HepG2 (cell line): Measurements from ENCODE around the gene RASSF7. TPM values are rescaled to one million over a fixed set of nuclear protein-coding genes. Genes with fewer than 3 reads are reported as not detected.
A peak's percentile ranks its signal among the peaks of the same experiment; 100 is the strongest.

ENCODE experiments used
- CBX2 ChIP-seq, 2 experiments: fragments of 200-600 bp in 1 of 2; sonication (generic); formaldehyde crosslinking in 1 of 2; IDR thresholded peaks; 2 replicates each; pipeline versions ENCODE4 v1.7.0 to v1.8.1; 2018 to 2022; ENCODE audit warnings: low read depth in 2 of 2, low read length in 1 of 2, mild to moderate bottlenecking in 1 of 2, missing genetic modification reagents in 1 of 2
- DPF2 ChIP-seq: sonication (generic); formaldehyde crosslinking; IDR thresholded peaks from 2 replicates; pipeline ENCODE4 v1.4.0; 2020; ENCODE audit warnings: mild to moderate bottlenecking, low read depth, missing genetic modification reagents, borderline replicate concordance
- FOXA3 ChIP-seq: IDR thresholded peaks from 2 replicates; pipeline ENCODE4 v1.6.1; 2016; ENCODE audit warnings: missing genetic modification reagents, missing compliant biosample characterization
- GATA4 ChIP-seq: sonication (generic); IDR thresholded peaks from 2 replicates; pipeline ENCODE4 v1.6.1; 2016; ENCODE audit warnings: antibody characterized with exemption, low read depth, borderline replicate concordance
- JUNB ChIP-seq: sonication (generic); formaldehyde crosslinking; IDR thresholded peaks from 2 replicates; pipeline ENCODE4 v1.8.0; 2022; ENCODE audit warnings: missing genetic modification reagents, mild to moderate bottlenecking, borderline replicate concordance
- TP53 ChIP-seq: sonication (generic); formaldehyde crosslinking; conservative IDR thresholded peaks from 2 replicates; pipeline ENCODE4 v1.4.0; 2020; ENCODE audit warnings: missing genetic modification reagents
- YEATS2 ChIP-seq: sonication (generic); formaldehyde crosslinking; IDR thresholded peaks from 2 replicates; pipeline ENCODE4 v1.4.0; 2020; ENCODE audit warnings: missing genetic modification reagents, borderline replicate concordance
- ZNF234 ChIP-seq: sonication (generic); formaldehyde crosslinking; conservative IDR thresholded peaks from 2 replicates; pipeline ENCODE4 v1.5.1; 2020; ENCODE audit warnings: mild to moderate bottlenecking, missing genetic modification reagents
- ZNF333 ChIP-seq: sonication (generic); formaldehyde crosslinking; IDR thresholded peaks from 2 replicates; pipeline ENCODE4 v1.4.0; 2020; ENCODE audit warnings: mild to moderate bottlenecking, missing genetic modification reagents, borderline replicate concordance
- ZNF615 ChIP-seq: sonication (generic); formaldehyde crosslinking; IDR thresholded peaks from 2 replicates; pipeline ENCODE4 v1.5.0; 2020; ENCODE audit warnings: mild to moderate bottlenecking, missing genetic modification reagents, borderline replicate concordance
- ZNF629 ChIP-seq: sonication (generic); formaldehyde crosslinking; conservative IDR thresholded peaks from 2 replicates; pipeline ENCODE4 v1.5.0; 2020; ENCODE audit warnings: missing genetic modification reagents
- polyA plus RNA-seq, 8 experiments: library from polyadenylated mRNA; depleted of rRNA in 3 of 8; stranded (reverse) in 7 of 8; unstranded in 1 of 8; fragments of >200 nt; fragmentation: Illumina TruSeq in 4 of 8; extraction: Trizol in 4 of 8; gene quantifications; 2 replicates each; pipeline versions ENCODE4 v1.2.1 to v1.2.3, GENCODE V29; 2011 to 2016; ENCODE audit warnings: low read depth in 4 of 8, missing spikeins in 1 of 8, mixed read lengths in 1 of 8; ENCODE audit not compliant: insufficient read depth in 1 of 8
- total RNA-seq, 5 experiments: library from RNA; depleted of rRNA; stranded (reverse); fragments of >200 nt; fragmentation: Illumina TruSeq; extraction: Trizol; gene quantifications; 2 replicates each; pipeline ENCODE4 v1.2.3, GENCODE V29; 2016; ENCODE audit warnings: low read depth in 1 of 5
- TF ChIP-seq, protein P1 (sequence below): sonication (generic); formaldehyde crosslinking; conservative IDR thresholded peaks from 2 replicates; pipeline ENCODE4 v1.8.1; 2023; ENCODE audit warnings: missing genetic modification reagents
- TF ChIP-seq, protein P2 (sequence below): sonication (generic); formaldehyde crosslinking; IDR thresholded peaks from 2 replicates; pipeline ENCODE4 v1.4.0; 2020; ENCODE audit warnings: missing genetic modification reagents, mild to moderate bottlenecking, borderline replicate concordance
- TF ChIP-seq, protein P3 (sequence below): sonication (generic); formaldehyde crosslinking; IDR thresholded peaks from 2 replicates; pipeline ENCODE4 v1.8.0; 2022; ENCODE audit warnings: mild to moderate bottlenecking, missing genetic modification reagents
- TF ChIP-seq, protein P4 (sequence below): sonication (generic); formaldehyde crosslinking; IDR thresholded peaks from 2 replicates; pipeline ENCODE4 v1.9.0; 2021; ENCODE audit warnings: missing genetic modification reagents, borderline replicate concordance
- TF ChIP-seq, protein P5 (sequence below): sonication (generic); formaldehyde crosslinking; IDR thresholded peaks from 2 replicates; pipeline ENCODE4 v1.4.0; 2020; ENCODE audit warnings: mild to moderate bottlenecking, missing genetic modification reagents

The RASSF7 gene
- total and polyA plus RNA-seq, 2 of the 13 experiments (the other 11 are each of a cell fraction or from before 2014, with no cell fraction given) = 20.2 to 28.6 TPM

DNA sequence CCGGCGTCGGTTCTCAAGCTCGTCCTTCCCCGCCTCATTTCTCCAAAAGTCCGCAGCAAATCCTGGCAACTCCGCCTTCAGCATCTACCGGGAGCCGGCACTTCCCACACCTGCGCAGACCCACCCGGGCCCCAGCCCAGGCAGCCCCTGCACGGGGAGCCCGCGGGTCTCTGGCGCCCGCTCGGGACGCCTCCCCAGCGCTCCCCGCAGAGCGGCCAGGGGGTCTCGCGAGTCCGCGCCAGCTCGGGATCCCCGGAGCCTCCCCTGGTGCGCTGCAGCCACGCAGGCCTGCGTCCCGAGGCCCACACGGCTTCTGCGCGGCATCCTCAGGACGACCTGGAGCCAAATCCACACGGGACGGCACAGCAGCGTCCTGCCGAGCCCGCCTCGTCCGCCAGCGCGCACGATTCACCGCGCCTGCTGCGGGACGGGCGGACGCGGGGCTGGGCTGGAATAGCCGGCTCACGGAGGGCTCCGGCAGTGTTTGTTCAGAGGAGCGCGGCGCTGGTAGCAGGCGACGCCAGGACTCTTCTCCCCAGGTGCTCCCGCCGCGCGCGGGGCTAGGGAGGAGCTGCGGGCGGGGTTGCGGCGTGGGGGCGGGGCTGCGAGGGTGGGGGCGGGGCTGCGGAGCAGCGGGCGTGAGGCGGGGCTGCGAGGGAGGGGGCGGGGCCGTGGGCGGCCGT, 14.7 kb downstream of the RASSF7 start (continued):
- TF ChIP-seq, protein P1, sequence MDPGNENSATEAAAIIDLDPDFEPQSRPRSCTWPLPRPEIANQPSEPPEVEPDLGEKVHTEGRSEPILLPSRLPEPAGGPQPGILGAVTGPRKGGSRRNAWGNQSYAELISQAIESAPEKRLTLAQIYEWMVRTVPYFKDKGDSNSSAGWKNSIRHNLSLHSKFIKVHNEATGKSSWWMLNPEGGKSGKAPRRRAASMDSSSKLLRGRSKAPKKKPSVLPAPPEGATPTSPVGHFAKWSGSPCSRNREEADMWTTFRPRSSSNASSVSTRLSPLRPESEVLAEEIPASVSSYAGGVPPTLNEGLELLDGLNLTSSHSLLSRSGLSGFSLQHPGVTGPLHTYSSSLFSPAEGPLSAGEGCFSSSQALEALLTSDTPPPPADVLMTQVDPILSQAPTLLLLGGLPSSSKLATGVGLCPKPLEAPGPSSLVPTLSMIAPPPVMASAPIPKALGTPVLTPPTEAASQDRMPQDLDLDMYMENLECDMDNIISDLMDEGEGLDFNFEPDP (CRISPR knock-in tag) = no peak
- peak; percentile 88; the same call in 1 of the 2 replicates for TF ChIP-seq ZNF333 (CRISPR knock-in tag)
- no peak for TF ChIP-seq JUNB (CRISPR knock-in tag)
- no peak for TF ChIP-seq YEATS2 (CRISPR knock-in tag)
- TF ChIP-seq FOXA3 = no peak
- TF ChIP-seq ZNF234 (CRISPR knock-in tag) = no peak
- TF ChIP-seq, protein P2, sequence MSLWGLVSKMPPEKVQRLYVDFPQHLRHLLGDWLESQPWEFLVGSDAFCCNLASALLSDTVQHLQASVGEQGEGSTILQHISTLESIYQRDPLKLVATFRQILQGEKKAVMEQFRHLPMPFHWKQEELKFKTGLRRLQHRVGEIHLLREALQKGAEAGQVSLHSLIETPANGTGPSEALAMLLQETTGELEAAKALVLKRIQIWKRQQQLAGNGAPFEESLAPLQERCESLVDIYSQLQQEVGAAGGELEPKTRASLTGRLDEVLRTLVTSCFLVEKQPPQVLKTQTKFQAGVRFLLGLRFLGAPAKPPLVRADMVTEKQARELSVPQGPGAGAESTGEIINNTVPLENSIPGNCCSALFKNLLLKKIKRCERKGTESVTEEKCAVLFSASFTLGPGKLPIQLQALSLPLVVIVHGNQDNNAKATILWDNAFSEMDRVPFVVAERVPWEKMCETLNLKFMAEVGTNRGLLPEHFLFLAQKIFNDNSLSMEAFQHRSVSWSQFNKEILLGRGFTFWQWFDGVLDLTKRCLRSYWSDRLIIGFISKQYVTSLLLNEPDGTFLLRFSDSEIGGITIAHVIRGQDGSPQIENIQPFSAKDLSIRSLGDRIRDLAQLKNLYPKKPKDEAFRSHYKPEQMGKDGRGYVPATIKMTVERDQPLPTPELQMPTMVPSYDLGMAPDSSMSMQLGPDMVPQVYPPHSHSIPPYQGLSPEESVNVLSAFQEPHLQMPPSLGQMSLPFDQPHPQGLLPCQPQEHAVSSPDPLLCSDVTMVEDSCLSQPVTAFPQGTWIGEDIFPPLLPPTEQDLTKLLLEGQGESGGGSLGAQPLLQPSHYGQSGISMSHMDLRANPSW (CRISPR knock-in tag) = no peak
- TF ChIP-seq, protein P3, sequence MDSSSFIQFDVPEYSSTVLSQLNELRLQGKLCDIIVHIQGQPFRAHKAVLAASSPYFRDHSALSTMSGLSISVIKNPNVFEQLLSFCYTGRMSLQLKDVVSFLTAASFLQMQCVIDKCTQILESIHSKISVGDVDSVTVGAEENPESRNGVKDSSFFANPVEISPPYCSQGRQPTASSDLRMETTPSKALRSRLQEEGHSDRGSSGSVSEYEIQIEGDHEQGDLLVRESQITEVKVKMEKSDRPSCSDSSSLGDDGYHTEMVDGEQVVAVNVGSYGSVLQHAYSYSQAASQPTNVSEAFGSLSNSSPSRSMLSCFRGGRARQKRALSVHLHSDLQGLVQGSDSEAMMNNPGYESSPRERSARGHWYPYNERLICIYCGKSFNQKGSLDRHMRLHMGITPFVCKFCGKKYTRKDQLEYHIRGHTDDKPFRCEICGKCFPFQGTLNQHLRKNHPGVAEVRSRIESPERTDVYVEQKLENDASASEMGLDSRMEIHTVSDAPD (CRISPR knock-in tag) = no peak
- no peak for TF ChIP-seq DPF2 (CRISPR knock-in tag)
- TF ChIP-seq ZNF615 (CRISPR knock-in tag) = no peak
- TF ChIP-seq, protein P4, sequence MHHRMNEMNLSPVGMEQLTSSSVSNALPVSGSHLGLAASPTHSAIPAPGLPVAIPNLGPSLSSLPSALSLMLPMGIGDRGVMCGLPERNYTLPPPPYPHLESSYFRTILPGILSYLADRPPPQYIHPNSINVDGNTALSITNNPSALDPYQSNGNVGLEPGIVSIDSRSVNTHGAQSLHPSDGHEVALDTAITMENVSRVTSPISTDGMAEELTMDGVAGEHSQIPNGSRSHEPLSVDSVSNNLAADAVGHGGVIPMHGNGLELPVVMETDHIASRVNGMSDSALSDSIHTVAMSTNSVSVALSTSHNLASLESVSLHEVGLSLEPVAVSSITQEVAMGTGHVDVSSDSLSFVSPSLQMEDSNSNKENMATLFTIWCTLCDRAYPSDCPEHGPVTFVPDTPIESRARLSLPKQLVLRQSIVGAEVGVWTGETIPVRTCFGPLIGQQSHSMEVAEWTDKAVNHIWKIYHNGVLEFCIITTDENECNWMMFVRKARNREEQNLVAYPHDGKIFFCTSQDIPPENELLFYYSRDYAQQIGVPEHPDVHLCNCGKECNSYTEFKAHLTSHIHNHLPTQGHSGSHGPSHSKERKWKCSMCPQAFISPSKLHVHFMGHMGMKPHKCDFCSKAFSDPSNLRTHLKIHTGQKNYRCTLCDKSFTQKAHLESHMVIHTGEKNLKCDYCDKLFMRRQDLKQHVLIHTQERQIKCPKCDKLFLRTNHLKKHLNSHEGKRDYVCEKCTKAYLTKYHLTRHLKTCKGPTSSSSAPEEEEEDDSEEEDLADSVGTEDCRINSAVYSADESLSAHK (CRISPR knock-in tag) = no peak
- no peak for TF ChIP-seq CBX2 (IDR thresholded peaks at IDR 0.05; ENCODE audit: low read depth, low read length)
- no peak for TF ChIP-seq CBX2 (CRISPR knock-in tag; IDR thresholded peaks at IDR 0.05; ENCODE audit: low read depth)
- TF ChIP-seq GATA4 = no peak
- TF ChIP-seq, protein P5, sequence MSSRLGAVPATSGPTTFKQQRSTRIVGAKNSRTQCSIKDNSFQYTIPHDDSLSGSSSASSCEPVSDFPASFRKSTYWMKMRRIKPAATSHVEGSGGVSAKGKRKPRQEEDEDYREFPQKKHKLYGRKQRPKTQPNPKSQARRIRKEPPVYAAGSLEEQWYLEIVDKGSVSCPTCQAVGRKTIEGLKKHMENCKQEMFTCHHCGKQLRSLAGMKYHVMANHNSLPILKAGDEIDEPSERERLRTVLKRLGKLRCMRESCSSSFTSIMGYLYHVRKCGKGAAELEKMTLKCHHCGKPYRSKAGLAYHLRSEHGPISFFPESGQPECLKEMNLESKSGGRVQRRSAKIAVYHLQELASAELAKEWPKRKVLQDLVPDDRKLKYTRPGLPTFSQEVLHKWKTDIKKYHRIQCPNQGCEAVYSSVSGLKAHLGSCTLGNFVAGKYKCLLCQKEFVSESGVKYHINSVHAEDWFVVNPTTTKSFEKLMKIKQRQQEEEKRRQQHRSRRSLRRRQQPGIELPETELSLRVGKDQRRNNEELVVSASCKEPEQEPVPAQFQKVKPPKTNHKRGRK = no peak
- TF ChIP-seq ZNF629 (CRISPR knock-in tag) = no peak
- TF ChIP-seq TP53 (CRISPR knock-in tag) = no peak
